Measurements from ENCODE around the gene PUS7. TPM values are rescaled to one million over a fixed set of nuclear protein-coding genes. Genes with fewer than 3 reads are reported as not detected.
A peak's percentile ranks its signal among the peaks of the same experiment; 100 is the strongest.

PUS7 gene
- total RNA-seq, 1 experiment from 2014 or later, result 30.7 TPM

GRCh38 chr7:105429746-105430612, 92.1 kb downstream of the PUS7 start:
- ATAC-seq, result peak; percentile 88
- BruUV-seq (replicated peaks), result no TSS peak
- POLR2A ChIA-PET, result no interaction called here

GRCh38 chr7:105426606-105427146, 95.4 kb downstream of the PUS7 start:
- no peaks in the 10 kb centered on the region for H3K4me1 ChIP-seq (ENCODE audit: control insufficient read depth, insufficient read depth, low read length)
- POLR2A ChIA-PET, result no interaction called here
- H3K36me3 ChIP-seq (ENCODE audit: control insufficient read depth, insufficient read depth, low read length), result no peaks in the 10 kb centered on the region
- H3K9me3 ChIP-seq (ENCODE audit: control insufficient read depth, insufficient read depth, low read depth, low read length), result no peaks in the 10 kb centered on the region
- ATAC-seq (no peak), DNase-seq (ENCODE audit: low read depth, low spot score) (no peak)
- in situ Hi-C loops (cut with HindIII; ENCODE audit: low pct_unique_long_range_greater_than_20kb, low sequenced_read_pairs), result no loop called here
- no peak overlapping the region for H3K4me3 ChIP-seq (ENCODE audit: low read depth in 2 of 2, low read length in 2 of 2)
- intact Hi-C loops (cut with micrococcal nuclease; ENCODE audit: unreplicated experiment), result loop anchor here (10.0 kb wide), 1 partner anchor 312 kb away; no protein-coding TSS in a partner anchor
- no TSS peak for BruUV-seq (replicated peaks)
- no peaks in the 10 kb centered on the region for H3K27me3 ChIP-seq (ENCODE audit: control insufficient read depth, insufficient read depth, low read length)
- CTCF ChIA-PET, result no interaction called here
- no peak overlapping the region for H3K27ac ChIP-seq (ENCODE audit: low read length)
- no peak for TF ChIP-seq CTCF (IDR thresholded peaks at IDR 0.05)
- no peak for TF ChIP-seq POLR2AphosphoS5 (IDR thresholded peaks at IDR 0.05; ENCODE audit: low read depth, low read length)
- TF ChIP-seq REST (IDR thresholded peaks at IDR 0.05; ENCODE audit: insufficient read depth in 1 of 2, low read depth in 2 of 2, low read length in 1 of 2), result no peak
- TF ChIP-seq TCF7L2 (IDR thresholded peaks at IDR 0.05; ENCODE audit: low read depth, low read length), result no peak
- TF ChIP-seq SIN3A (IDR thresholded peaks at IDR 0.05; ENCODE audit: borderline replicate concordance, insufficient read depth, low read depth, low read length), result no peak

More at GRCh38 chr7:105429746-105430612, 92.1 kb downstream of the PUS7 start:
- Histone ChIP-seq H3K9me3 (ENCODE audit: control insufficient read depth, insufficient read depth, low read depth, low read length) (no peaks in the 10 kb centered on the region), H3K27me3 (ENCODE audit: control insufficient read depth, insufficient read depth, low read length) (no peaks in the 10 kb centered on the region), H3K4me1 (ENCODE audit: control insufficient read depth, insufficient read depth, low read length) (no peaks in the 10 kb centered on the region), H3K4me3 (ENCODE audit: low read depth in 2 of 2, low read length in 2 of 2) (no peak overlapping the region), H3K36me3 (ENCODE audit: control insufficient read depth, insufficient read depth, low read length) (no peaks in the 10 kb centered on the region), H3K27ac (ENCODE audit: low read length) (no peak overlapping the region)
- TF ChIP-seq POLR2AphosphoS5 (IDR thresholded peaks at IDR 0.05; ENCODE audit: low read depth, low read length) (no peak), CTCF (IDR thresholded peaks at IDR 0.05) (peak; percentile 81), SIN3A (IDR thresholded peaks at IDR 0.05; ENCODE audit: borderline replicate concordance, insufficient read depth, low read depth, low read length) (no peak), TCF7L2 (IDR thresholded peaks at IDR 0.05; ENCODE audit: low read depth, low read length) (no peak)
- intact Hi-C loops (cut with micrococcal nuclease; ENCODE audit: unreplicated experiment), result loop anchor here (10.0 kb wide), 1 partner anchor 315 kb away; no protein-coding TSS in a partner anchor
- in situ Hi-C loops (cut with HindIII; ENCODE audit: low pct_unique_long_range_greater_than_20kb, low sequenced_read_pairs), result no loop called here
- peak; percentile 55 for DNase-seq (ENCODE audit: low read depth, low spot score)
- CTCF ChIA-PET, result interaction anchor here (0.6 to 1.2 kb wide), 4 partner anchors 29 to 156 kb away, joined by 3 to 5 read pairs (median 4); no protein-coding TSS in a partner anchor
